Mammary epithelial cell (primary cell): Measurements from ENCODE around the gene ATP4B.

Experiments used
- CTCF ChIP-seq, 2 donors: IDR thresholded peaks in 1 of 2; conservative IDR thresholded peaks in 1 of 2; 2 replicates each; pipeline ENCODE4 v1.5.1; 2011 to 2012; ENCODE audit warnings: inconsistent platforms in 2 of 2, low read length in 2 of 2, mild to moderate bottlenecking in 2 of 2, control low read depth in 1 of 2, low read depth in 1 of 2; ENCODE audit not compliant: insufficient read depth in 1 of 2; ENCODE audit errors: extremely low read depth in 1 of 2
- EZH2 ChIP-seq: IDR thresholded peaks from 2 replicates; pipeline ENCODE4 v1.6.1; 2012; ENCODE audit warnings: low read length, inconsistent platforms, borderline replicate concordance

GRCh38 chr13:113651511-113652403 lies 6.2 kb downstream of the ATP4B start:
- TF ChIP-seq CTCF (conservative IDR thresholded peaks at IDR 0.05 in 1 of 2, IDR thresholded peaks at IDR 0.05 in 1 of 2; ENCODE audit: extremely low read depth in 1 of 2, insufficient read depth in 1 of 2, low read depth in 1 of 2, low read length in 2 of 2): no peak
- TF ChIP-seq EZH2: no peak
